ENCODE results near the gene MRPL43. TPM values are rescaled to one million over a fixed set of nuclear protein-coding genes. Genes with fewer than 3 reads are reported as not detected.

MRPL43 gene
- total and polyA plus RNA-seq, 9 of the 15 experiments (the other 6 are each of a cell fraction or from before 2014, with no cell fraction given): 15.1 to 63.7 (median 37.2) TPM

DNA sequence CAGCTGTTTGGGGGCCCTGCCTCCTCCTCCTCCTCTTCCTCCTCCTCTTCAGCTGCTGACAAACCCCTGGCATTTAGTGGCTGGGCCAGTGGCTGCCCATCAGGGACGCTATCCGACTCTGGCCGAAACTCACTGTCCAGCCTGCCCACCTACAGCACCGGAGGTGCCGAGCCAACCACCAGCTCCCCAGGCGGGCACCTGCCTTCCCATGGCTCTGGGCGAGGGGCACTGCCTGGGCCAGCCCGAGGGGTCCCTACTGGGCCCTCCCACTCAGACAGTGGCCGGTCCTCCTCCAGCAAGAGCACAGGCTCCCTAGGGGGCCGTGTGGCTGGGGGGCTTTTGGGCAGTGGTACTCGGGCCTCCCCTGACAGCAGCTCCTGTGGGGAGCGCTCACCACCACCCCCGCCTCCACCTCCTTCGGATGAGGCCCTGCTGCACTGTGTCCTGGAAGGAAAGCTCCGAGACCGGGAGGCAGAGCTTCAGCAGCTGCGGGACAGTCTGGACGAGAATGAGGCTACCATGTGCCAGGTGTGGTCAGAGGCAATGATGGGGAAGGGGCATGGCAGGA, 16.4 kb upstream of the MRPL43 start:
- no peak for ATAC-seq
- no peak overlapping the region for H2AFZ ChIP-seq (ENCODE audit: low read depth, low read length)
- H4K20me1 ChIP-seq (replicated peaks; ENCODE audit: control insufficient read depth, insufficient read depth, low read length): no peaks in the 10 kb centered on the region
- H3K9me3 ChIP-seq (replicated peaks; ENCODE audit: control insufficient read depth, insufficient read depth, low read depth, low read length): no peaks in the 10 kb centered on the region
- H3K4me2 ChIP-seq (ENCODE audit: insufficient read depth, low read length): no peak overlapping the region
- POLR2A ChIA-PET: no interaction called here
- in situ Hi-C loops (cut with MboI) (no loop called here), intact Hi-C loops (cut with micrococcal nuclease) (no loop called here)
- no TSS peak for BruUV-seq (replicated peaks)
- peaks cover 11 to 57% of the 10 kb centered on the region in 2 experiments; a peak in 4 of 5 replicates for H3K4me1 ChIP-seq (replicated peaks in 1 of 2; ENCODE audit: control insufficient read depth in 2 of 2, insufficient read depth in 2 of 2, low read length in 2 of 2)
- WGBS (ENCODE audit: insufficient coverage, low coverage, missing lambda C conversion rate): 90% methylated on average over 2 of the region's 18 CpGs
- H3K4me3 ChIP-seq: no peak overlapping the region
- peak overlapping the region in 1 of 2 experiments; percentile 9; a peak in 1 of 4 replicates for H3K9ac ChIP-seq (ENCODE audit: insufficient read depth in 1 of 2, low read depth in 2 of 2, low read length in 2 of 2)
- no peaks in the 10 kb centered on the region for H3K27me3 ChIP-seq (ENCODE audit: control insufficient read depth in 2 of 2, insufficient read depth in 2 of 2, low read length in 2 of 2)
- FAIRE-seq: no peak
- peaks cover 42% of the 10 kb centered on the region for H3K79me2 ChIP-seq (ENCODE audit: control insufficient read depth, insufficient read depth, low read length)
- peak; percentile 32; the same call in 1 of the 2 replicates for TF ChIP-seq RBFOX2 (IDR thresholded peaks at IDR 0.05; ENCODE audit: low read depth, low read length)
- no peak for TF ChIP-seq EP400 (IDR thresholded peaks at IDR 0.05)
- CTCF ChIA-PET (ENCODE audit: low intra/inter-chr PET ratio): no interaction called here
- H3K36me3 ChIP-seq (ENCODE audit: control insufficient read depth, insufficient read depth, low read length): peaks cover 50% of the 10 kb centered on the region; the same call in 2 of the 3 replicates
- no peak for DNase-seq (ENCODE audit: extremely low read depth in 1 of 4, low spot score in 3 of 4)
- H3K9me1 ChIP-seq (ENCODE audit: control insufficient read depth, insufficient read depth, low read length): no peaks in the 10 kb centered on the region
- no peak overlapping the region for H3K27ac ChIP-seq (ENCODE audit: extremely low read depth, low read depth, low read length)

DNA sequence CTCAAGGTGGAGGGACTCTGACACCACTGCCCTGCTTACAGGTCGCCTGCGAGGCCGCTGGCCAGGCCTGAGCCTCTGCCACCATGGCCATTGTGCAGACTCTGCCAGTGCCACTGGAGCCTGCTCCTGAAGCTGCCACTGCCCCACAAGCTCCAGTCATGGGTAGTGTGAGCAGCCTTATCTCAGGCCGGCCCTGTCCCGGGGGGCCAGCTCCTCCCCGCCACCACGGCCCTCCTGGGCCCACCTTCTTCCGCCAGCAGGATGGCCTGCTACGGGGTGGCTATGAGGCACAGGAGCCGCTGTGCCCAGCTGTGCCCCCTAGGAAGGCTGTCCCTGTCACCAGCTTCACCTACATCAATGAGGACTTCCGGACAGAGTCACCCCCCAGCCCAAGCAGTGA, 15.2 kb upstream of the MRPL43 start:
- Histone ChIP-seq H3K79me2 (ENCODE audit: control insufficient read depth, insufficient read depth, low read length) (peaks cover 54% of the 10 kb centered on the region), H4K20me1 (replicated peaks; ENCODE audit: control insufficient read depth, insufficient read depth, low read length) (no peaks in the 10 kb centered on the region), H3K4me1 (replicated peaks in 1 of 2; ENCODE audit: control insufficient read depth in 2 of 2, insufficient read depth in 2 of 2, low read length in 2 of 2) (peaks cover 14 to 65% of the 10 kb centered on the region in 2 experiments; a peak in 4 of 5 replicates), H2AFZ (ENCODE audit: low read depth, low read length) (no peak overlapping the region), H3K9me1 (ENCODE audit: control insufficient read depth, insufficient read depth, low read length) (no peaks in the 10 kb centered on the region), H3K4me3 (no peak overlapping the region), H3K27me3 (ENCODE audit: control insufficient read depth in 2 of 2, insufficient read depth in 2 of 2, low read length in 2 of 2) (no peaks in the 10 kb centered on the region), H3K9me3 (replicated peaks; ENCODE audit: control insufficient read depth, insufficient read depth, low read depth, low read length) (no peaks in the 10 kb centered on the region), H3K9ac (ENCODE audit: insufficient read depth in 1 of 2, low read depth in 2 of 2, low read length in 2 of 2) (peak overlapping the region in 1 of 2 experiments; percentile 55; a peak in 1 of 4 replicates), H3K4me2 (ENCODE audit: insufficient read depth, low read length) (no peak overlapping the region), H3K27ac (ENCODE audit: extremely low read depth, low read depth, low read length) (no peak overlapping the region), H3K36me3 (ENCODE audit: control insufficient read depth, insufficient read depth, low read length) (peaks cover 50% of the 10 kb centered on the region; the same call in 2 of the 3 replicates)
- no TSS peak for BruUV-seq (replicated peaks)
- ATAC-seq: no peak
- ChIA-PET CTCF (ENCODE audit: low intra/inter-chr PET ratio) (no interaction called here), POLR2A (interaction anchor here (0.5 kb wide), 1 partner anchor 12 kb away, joined by 3 read pairs; no protein-coding TSS in a partner anchor)
- in situ Hi-C loops (cut with MboI): no loop called here
- WGBS (ENCODE audit: insufficient coverage, low coverage, missing lambda C conversion rate): 95% methylated on average over 8 of the region's 11 CpGs
- intact Hi-C loops (cut with micrococcal nuclease): no loop called here
- DNase-seq (ENCODE audit: extremely low read depth in 1 of 4, low spot score in 3 of 4): no peak
- no peak for FAIRE-seq
- TF ChIP-seq SETDB1 (IDR thresholded peaks at IDR 0.05; ENCODE audit: low read length) (no peak), CEBPB (tag; IDR thresholded peaks at IDR 0.05) (no peak), DMBX1 (CRISPR knock-in tag; IDR thresholded peaks at IDR 0.05; ENCODE audit: borderline replicate concordance) (no peak), CBX5 (IDR thresholded peaks at IDR 0.05; ENCODE audit: borderline replicate concordance, low read depth) (no peak), MYBL2 (IDR thresholded peaks at IDR 0.05; ENCODE audit: low read depth) (no peak), MYBL2 (CRISPR knock-in tag; IDR thresholded peaks at IDR 0.05; ENCODE audit: borderline replicate concordance) (no peak), ZNF347 (CRISPR knock-in tag; IDR thresholded peaks at IDR 0.05; ENCODE audit: low read depth) (no peak), HDAC8 (tag; IDR thresholded peaks at IDR 0.05) (no peak), E2F3 (CRISPR knock-in tag; IDR thresholded peaks at IDR 0.05) (no peak)
- TF ChIP-seq, protein P1, sequence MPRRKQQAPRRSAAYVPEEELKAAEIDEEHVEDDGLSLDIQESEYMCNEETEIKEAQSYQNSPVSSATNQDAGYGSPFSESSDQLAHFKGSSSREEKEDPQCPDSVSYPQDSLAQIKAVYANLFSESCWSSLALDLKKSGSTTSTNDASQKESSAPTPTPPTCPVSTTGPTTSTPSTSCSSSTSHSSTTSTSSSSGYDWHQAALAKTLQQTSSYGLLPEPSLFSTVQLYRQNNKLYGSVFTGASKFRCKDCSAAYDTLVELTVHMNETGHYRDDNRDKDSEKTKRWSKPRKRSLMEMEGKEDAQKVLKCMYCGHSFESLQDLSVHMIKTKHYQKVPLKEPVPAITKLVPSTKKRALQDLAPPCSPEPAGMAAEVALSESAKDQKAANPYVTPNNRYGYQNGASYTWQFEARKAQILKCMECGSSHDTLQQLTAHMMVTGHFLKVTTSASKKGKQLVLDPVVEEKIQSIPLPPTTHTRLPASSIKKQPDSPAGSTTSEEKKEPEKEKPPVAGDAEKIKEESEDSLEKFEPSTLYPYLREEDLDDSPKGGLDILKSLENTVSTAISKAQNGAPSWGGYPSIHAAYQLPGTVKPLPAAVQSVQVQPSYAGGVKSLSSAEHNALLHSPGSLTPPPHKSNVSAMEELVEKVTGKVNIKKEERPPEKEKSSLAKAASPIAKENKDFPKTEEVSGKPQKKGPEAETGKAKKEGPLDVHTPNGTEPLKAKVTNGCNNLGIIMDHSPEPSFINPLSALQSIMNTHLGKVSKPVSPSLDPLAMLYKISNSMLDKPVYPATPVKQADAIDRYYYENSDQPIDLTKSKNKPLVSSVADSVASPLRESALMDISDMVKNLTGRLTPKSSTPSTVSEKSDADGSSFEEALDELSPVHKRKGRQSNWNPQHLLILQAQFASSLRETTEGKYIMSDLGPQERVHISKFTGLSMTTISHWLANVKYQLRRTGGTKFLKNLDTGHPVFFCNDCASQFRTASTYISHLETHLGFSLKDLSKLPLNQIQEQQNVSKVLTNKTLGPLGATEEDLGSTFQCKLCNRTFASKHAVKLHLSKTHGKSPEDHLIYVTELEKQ (CRISPR knock-in tag; IDR thresholded peaks at IDR 0.05): no peak
